ENCODE results near the gene LZIC. TPM values are rescaled to one million over a fixed set of nuclear protein-coding genes. Genes with fewer than 3 reads are reported as not detected.
A peak's percentile ranks its signal among the peaks of the same experiment; 100 is the strongest.

Gene LZIC
- total and polyA plus RNA-seq, 9 of the 15 experiments (the other 6 are each of a cell fraction or from before 2014, with no cell fraction given), result 32.9 to 109 (median 61.7) TPM

GRCh38 chr1:9910423-9911178 is 32.6 kb downstream of the LZIC start:
- FAIRE-seq, result peak; percentile 93
- WGBS (ENCODE audit: insufficient coverage, low coverage, missing lambda C conversion rate), result under 1% methylated on average over 36 of the region's 45 CpGs
- TF ChIP-seq MYNN (IDR thresholded peaks at IDR 0.05) (no peak), MYNN (CRISPR knock-in tag; IDR thresholded peaks at IDR 0.05) (no peak), ZNF3 (CRISPR knock-in tag; IDR thresholded peaks at IDR 0.05) (no peak), EP400 (IDR thresholded peaks at IDR 0.05) (peak; percentile 76), FIP1L1 (IDR thresholded peaks at IDR 0.05; ENCODE audit: low read depth, low read length, poor library complexity, severe bottlenecking) (no peak), KLF6 (CRISPR knock-in tag; IDR thresholded peaks at IDR 0.05; ENCODE audit: borderline replicate concordance) (0 out of 2 replicates have a peak, but pooled peaks have one; percentile 49), ZEB2 (IDR thresholded peaks at IDR 0.05) (0 out of 2 replicates have a peak, but pooled peaks have one; percentile 23), JUNB (CRISPR knock-in tag; conservative IDR thresholded peaks at IDR 0.05) (no peak), MTA3 (IDR thresholded peaks at IDR 0.05; ENCODE audit: borderline replicate concordance) (peak; percentile 84; the same call in 1 of the 2 replicates), BRD9 (IDR thresholded peaks at IDR 0.05; ENCODE audit: low read depth, partially characterized antibody) (peak; percentile 35), POLR2A (conservative IDR thresholded peaks at IDR 0.05) (peak; percentile 94), SREBF1 (IDR thresholded peaks at IDR 0.05; ENCODE audit: borderline replicate concordance, low read depth, low read length) (no peak), RNF219 (CRISPR knock-in tag; IDR thresholded peaks at IDR 0.05) (no peak), E4F1 (CRISPR knock-in tag; IDR thresholded peaks at IDR 0.05; ENCODE audit: borderline replicate concordance) (no peak), FOXJ2 (tag; IDR thresholded peaks at IDR 0.05) (no peak), POLR2G (IDR thresholded peaks at IDR 0.05; ENCODE audit: low read depth, low read length) (peak; percentile 77), ZNF140 (CRISPR knock-in tag; IDR thresholded peaks at IDR 0.05) (no peak), RB1 (IDR thresholded peaks at IDR 0.05; ENCODE audit: low read depth) (0 out of 2 replicates have a peak, but pooled peaks have one; percentile 15), SUPT5H (IDR thresholded peaks at IDR 0.05) (peak; percentile 92)

More at GRCh38 chr1:9910423-9911178, 32.6 kb downstream of the LZIC start:
- CTCF ChIA-PET (ENCODE audit: low intra/inter-chr PET ratio), result interaction anchor here (1.6 kb wide), 1 partner anchor 32 kb away, joined by 4 read pairs; the partner anchor contains the start of genes LZIC and NMNAT1
- H3K9me3 ChIP-seq (replicated peaks; ENCODE audit: control insufficient read depth, insufficient read depth, low read depth, low read length), result no peaks in the 10 kb centered on the region
- intact Hi-C loops (cut with micrococcal nuclease) (loop anchor here (2.0 kb wide), 2 partner anchors 32 to 36 kb away; partner anchors contain the start of genes LZIC and NMNAT1), in situ Hi-C loops (cut with MboI) (no loop called here)
- peak overlapping the region; percentile 93 for H3K27ac ChIP-seq (ENCODE audit: extremely low read depth, low read depth, low read length)
- peak overlapping the region; percentile 89 to 91 for H3K9ac ChIP-seq (ENCODE audit: insufficient read depth in 1 of 2, low read depth in 2 of 2, low read length in 2 of 2)
- BruUV-seq (replicated peaks), result TSS peak; percentile 98
- H3K27me3 ChIP-seq (ENCODE audit: control insufficient read depth in 2 of 2, insufficient read depth in 2 of 2, low read length in 2 of 2), result no peaks in the 10 kb centered on the region
- no peaks in the 10 kb centered on the region for H3K9me1 ChIP-seq (ENCODE audit: control insufficient read depth, insufficient read depth, low read length)
- no peaks in the 10 kb centered on the region for H4K20me1 ChIP-seq (replicated peaks; ENCODE audit: control insufficient read depth, insufficient read depth, low read length)
- H2AFZ ChIP-seq (ENCODE audit: low read depth, low read length), result peak overlapping the region; percentile 97
- H3K36me3 ChIP-seq (ENCODE audit: control insufficient read depth, insufficient read depth, low read length), result no peaks in the 10 kb centered on the region
- peaks cover 25 to 33% of the 10 kb centered on the region in 2 experiments for H3K4me1 ChIP-seq (replicated peaks in 1 of 2; ENCODE audit: control insufficient read depth in 2 of 2, insufficient read depth in 2 of 2, low read length in 2 of 2)
- H3K4me3 ChIP-seq, result peak overlapping the region; percentile 48
- peak overlapping the region; percentile 91 for H3K4me2 ChIP-seq (ENCODE audit: insufficient read depth, low read length)
- POLR2A ChIA-PET, result interaction anchor here (0.6 to 1.7 kb wide), 14 partner anchors 9 to 341 kb away, joined by 3 to 18 read pairs (median 4); partner anchors contain the start of genes LZIC and NMNAT1
- H3K79me2 ChIP-seq (ENCODE audit: control insufficient read depth, insufficient read depth, low read length), result peaks cover 12% of the 10 kb centered on the region
- ATAC-seq (peak; percentile 97), DNase-seq (ENCODE audit: extremely low read depth in 1 of 4, low spot score in 3 of 4) (peak; percentile 98 to 100 (median 99))

Data from K562 (cell line).